SK-N-SH (cell line): ENCODE results near the gene RGS7BP. TPM values are rescaled to one million over a fixed set of nuclear protein-coding genes. Genes with fewer than 3 reads are reported as not detected.

ENCODE experiments used
- CTCF ChIA-PET: fragments of 300-600, 350-600 bp; formaldehyde crosslinking; extraction: SDS; loops from one replicate; lab custom pipeline; 2021; lab: Yijun Ruan, JAX
- POLR2A ChIA-PET: fragments of 350-600 bp; sonication (Branson Sonifier 250); formaldehyde crosslinking; extraction: SDS; loops from one replicate; lab custom pipeline; 2020; ENCODE audit warnings: antibody characterized with exemption, inconsistent platforms; lab: Yijun Ruan, JAX
- DNase-seq: peaks from one replicate; pipeline ENCODE4 v3.0.0; 2012
- H2AFZ ChIP-seq: fragments of 200-600 bp; sonication (generic); 2 replicates; pipeline ENCODE4 v1.8.1; 2016; ENCODE audit warnings: antibody characterized with exemption, mild to moderate bottlenecking, low read depth
- H3F3A ChIP-seq: fragments of 200-600 bp; sonication (generic); replicated peaks from 2 replicates; pipeline ENCODE3; 2016; ENCODE audit warnings: antibody characterized with exemption, mild to moderate bottlenecking; ENCODE audit not compliant: insufficient read depth
- H3K27ac ChIP-seq, 2 experiments: fragments of 200-500 bp in 1 of 2; fragments of 200-600 bp in 1 of 2; sonication (Bioruptor generic) in 1 of 2; sonication (generic), shearing (Covaris generic) in 1 of 2; 2 replicates each; pipeline versions ENCODE4 v1.5.1 to v1.6.1; 2014 to 2016; ENCODE audit warnings: low read depth in 2 of 2, inconsistent platforms in 1 of 2, low read length in 1 of 2, mild to moderate bottlenecking in 1 of 2, mixed read lengths in 1 of 2
- H3K27me3 ChIP-seq: fragments of 200-600 bp; sonication (generic), shearing (Covaris generic); 2 replicates; pipeline ENCODE4 v1.6.1; 2016; ENCODE audit warnings: mixed run types; ENCODE audit not compliant: insufficient read depth
- H3K36me3 ChIP-seq, 2 experiments: fragments of 200-500 bp in 1 of 2; fragments of 200-600 bp in 1 of 2; sonication (Bioruptor generic) in 1 of 2; sonication (generic) in 1 of 2; replicated peaks in 1 of 2; 2 replicates each; pipeline versions ENCODE3 to v1.5.1; 2014 to 2016; ENCODE audit warnings: low read length in 1 of 2, mild to moderate bottlenecking in 1 of 2; ENCODE audit not compliant: insufficient read depth in 2 of 2, control insufficient read depth in 1 of 2
- H3K4me1 ChIP-seq, 2 experiments: fragments of 200-500 bp in 1 of 2; fragments of 200-600 bp in 1 of 2; sonication (Bioruptor generic) in 1 of 2; sonication (generic), shearing (Covaris generic) in 1 of 2; 2 replicates each; pipeline versions ENCODE4 v1.5.1 to v1.6.1; 2014 to 2016; ENCODE audit warnings: low read depth in 1 of 2, low read length in 1 of 2, mixed run types in 1 of 2; ENCODE audit not compliant: insufficient read depth in 2 of 2, control insufficient read depth in 1 of 2
- H3K4me2 ChIP-seq: fragments of 200-600 bp; sonication (generic), shearing (Covaris generic); 2 replicates; pipeline ENCODE4 v1.6.1; 2017; ENCODE audit warnings: mixed run types
- H3K4me3 ChIP-seq, 2 experiments: fragments of 200-500 bp in 1 of 2; fragments of 200-600 bp in 1 of 2; sonication (Bioruptor generic) in 1 of 2; sonication (generic), shearing (Covaris generic) in 1 of 2; 2 replicates each; pipeline versions ENCODE4 v1.5.1 to v1.8.1; 2014 to 2016; ENCODE audit warnings: low read depth in 2 of 2, inconsistent platforms in 1 of 2, low read length in 1 of 2, mild to moderate bottlenecking in 1 of 2, mixed read lengths in 1 of 2, moderate library complexity in 1 of 2
- H3K79me2 ChIP-seq: fragments of 200-600 bp; sonication (generic); 2 replicates; pipeline ENCODE4 v1.8.1; 2017; ENCODE audit warnings: mild to moderate bottlenecking; ENCODE audit not compliant: insufficient read depth
- H3K9ac ChIP-seq: fragments of 200-600 bp; sonication (generic); 2 replicates; pipeline ENCODE4 v1.6.1; 2017; ENCODE audit warnings: mixed run types
- H3K9me2 ChIP-seq: fragments of 200-600 bp; sonication (generic); 2 replicates; pipeline ENCODE4 v1.6.1; 2017; ENCODE audit warnings: mixed run types
- H3K9me3 ChIP-seq: fragments of 200-600 bp; sonication (generic); 2 replicates; pipeline ENCODE4 v1.6.1; 2017; ENCODE audit warnings: mixed run types, mild to moderate bottlenecking, moderate library complexity
- H4K20me1 ChIP-seq: fragments of 200-600 bp; sonication (generic); 2 replicates; pipeline ENCODE4 v1.6.1; 2017; ENCODE audit warnings: mild to moderate bottlenecking, mixed run types; ENCODE audit not compliant: insufficient read depth
- CTCF ChIP-seq: fragments of 200-600 bp; sonication (generic); IDR thresholded peaks from 2 replicates; pipeline ENCODE4 v1.6.1; 2017; ENCODE audit warnings: antibody characterized with exemption, mild to moderate bottlenecking, moderate library complexity
- FOXM1 ChIP-seq: IDR thresholded peaks from 2 replicates; pipeline ENCODE4 v1.4.0; 2012; ENCODE audit warnings: low read depth, mild to moderate bottlenecking
- JUND ChIP-seq: IDR thresholded peaks from 2 replicates; pipeline ENCODE4 v1.4.0; 2012
- MXI1 ChIP-seq: IDR thresholded peaks from 2 replicates; pipeline ENCODE4 v1.6.1; 2012; ENCODE audit warnings: mild to moderate bottlenecking, low read depth, low read length, improper control_type of control experiment
- NFIC ChIP-seq: IDR thresholded peaks from 2 replicates; pipeline ENCODE4 v1.4.0; 2012; ENCODE audit warnings: borderline replicate concordance
- NRF1 ChIP-seq: IDR thresholded peaks from 2 replicates; pipeline ENCODE4 v1.6.1; 2012; ENCODE audit warnings: low read depth, mild to moderate bottlenecking, low read length
- REST ChIP-seq: IDR thresholded peaks from 2 replicates; pipeline ENCODE4 v1.6.1; 2012; ENCODE audit warnings: mild to moderate bottlenecking, low read depth, low read length, moderate library complexity
- SMC3 ChIP-seq: IDR thresholded peaks from 2 replicates; pipeline ENCODE4 v1.6.1; 2012; ENCODE audit warnings: low read depth, low read length, improper control_type of control experiment
- YY1 ChIP-seq: IDR thresholded peaks from 2 replicates; pipeline ENCODE4 v1.4.0; 2012; ENCODE audit warnings: low read depth, mild to moderate bottlenecking
- ZBTB33 ChIP-seq: IDR thresholded peaks from 2 replicates; pipeline ENCODE4 v1.4.0; 2012; ENCODE audit warnings: low read depth, borderline replicate concordance
- WGBS: methylation state at CpG from one replicate; pipeline ENCODE4 v1.1.6; 2017; ENCODE audit warnings: low lambda C conversion rate; 5-methylcytosine and 5-hydroxymethylcytosine counted together
- polyA plus RNA-seq, 3 experiments: library from polyadenylated mRNA; depleted of rRNA; stranded (reverse); fragments of >200 nt; gene quantifications; 2 replicates each; pipeline ENCODE4 v1.2.3, GENCODE V29; 2012

The RGS7BP gene
- polyA plus RNA-seq, 1 of the 3 experiments (the other 2 are of a cell fraction), result not detected

- TF ChIP-seq NRF1, result no peak
- no peak for TF ChIP-seq YY1
- no peak for TF ChIP-seq REST
- no peak for TF ChIP-seq NFIC
- no peak for TF ChIP-seq JUND
- no peak for TF ChIP-seq ZBTB33
- TF ChIP-seq MXI1, result no peak
- TF ChIP-seq FOXM1, result no peak
- no peak for TF ChIP-seq SMC3
- no peak for TF ChIP-seq CTCF
- Histone ChIP-seq H4K20me1 (no peaks in the 10 kb centered on the region), H3K4me1 (no peaks in the 10 kb centered on the region; a peak in 1 of 4 replicates), H3K9me3 (no peaks in the 10 kb centered on the region), H3K9ac (no peak overlapping the region), H3K27ac (no peak overlapping the region), H3K27me3 (peaks cover 25% of the 10 kb centered on the region; the same call in 1 of the 2 replicates), H3K36me3 (no peaks in the 10 kb centered on the region), H3K4me3 (no peak overlapping the region), H2AFZ (no peak overlapping the region), H3K4me2 (no peak overlapping the region), H3K9me2 (no peaks in the 10 kb centered on the region), H3F3A (no peaks in the 10 kb centered on the region), H3K79me2 (no peaks in the 10 kb centered on the region)
- WGBS, result 2% methylated on average over 4 of the region's 4 CpGs
- POLR2A ChIA-PET, result no interaction called here
- CTCF ChIA-PET, result interaction anchor here (1.1 kb wide), 1 partner anchor 9 kb away, joined by 3 read pairs; no protein-coding TSS in a partner anchor
- DNase-seq, result no peak
Observed at GRCh38 chr5:64603676-64604075, 97.9 kb downstream of the RGS7BP start.
